ENCODE measurements around the gene NPB.

Gene NPB

GRCh38 chr17:81888988-81889595 is 12.9 kb upstream of the NPB start:
- TF ChIP-seq CTCF (IDR thresholded peaks at IDR 0.05; ENCODE audit: low read depth, low read length), result no peak
- Histone ChIP-seq H3K4me3 (ENCODE audit: low read depth, low read length) (no peak overlapping the region; the same call in 1 of the 2 replicates), H3K27me3 (no peaks in the 10 kb centered on the region), H3K4me1 (peaks cover 28% of the 10 kb centered on the region), H3K9me3 (no peaks in the 10 kb centered on the region), H3K36me3 (peaks cover 65% of the 10 kb centered on the region)
- no peak for DNase-seq

GRCh38 chr17:81889602-81890001 is 12.4 kb upstream of the NPB start:
- peak overlapping the region; percentile 98; the same call in 1 of the 2 replicates for H3K4me3 ChIP-seq (ENCODE audit: low read depth, low read length)
- peaks cover 23% of the 10 kb centered on the region for H3K4me1 ChIP-seq
- H3K36me3 ChIP-seq, result peaks cover 62% of the 10 kb centered on the region
- H3K27me3 ChIP-seq, result no peaks in the 10 kb centered on the region
- DNase-seq, result no peak
- TF ChIP-seq CTCF (IDR thresholded peaks at IDR 0.05; ENCODE audit: low read depth, low read length), result no peak
- no peaks in the 10 kb centered on the region for H3K9me3 ChIP-seq

- no peak for TF ChIP-seq CTCF (IDR thresholded peaks at IDR 0.05; ENCODE audit: low read depth, low read length)
- H3K27me3 ChIP-seq, result no peaks in the 10 kb centered on the region
- H3K4me1 ChIP-seq, result peaks cover 21% of the 10 kb centered on the region
- H3K9me3 ChIP-seq, result no peaks in the 10 kb centered on the region
- H3K36me3 ChIP-seq, result peaks cover 58% of the 10 kb centered on the region
- peak; percentile 16 for DNase-seq
- H3K4me3 ChIP-seq (ENCODE audit: low read depth, low read length), result peak overlapping the region; percentile 98
Observed at GRCh38 chr17:81890447-81891302, 11.4 kb upstream of the NPB start.

GRCh38 chr17:81891303-81891552 is 10.8 kb upstream of the NPB start:
- Histone ChIP-seq H3K36me3 (peaks cover 57% of the 10 kb centered on the region), H3K4me1 (peaks cover 16% of the 10 kb centered on the region), H3K4me3 (ENCODE audit: low read depth, low read length) (peak overlapping the region; percentile 98)

GRCh38 chr17:81895400-81895799 is 6.6 kb upstream of the NPB start:
- no peak for DNase-seq
- Histone ChIP-seq H3K4me1 (peaks cover 11% of the 10 kb centered on the region), H3K4me3 (ENCODE audit: low read depth, low read length) (no peak overlapping the region), H3K36me3 (peaks cover 38% of the 10 kb centered on the region), H3K27me3 (no peaks in the 10 kb centered on the region), H3K9me3 (no peaks in the 10 kb centered on the region)
- no peak for TF ChIP-seq CTCF (IDR thresholded peaks at IDR 0.05; ENCODE audit: low read depth, low read length)

More at GRCh38 chr17:81891303-81891552, 10.8 kb upstream of the NPB start:
- Histone ChIP-seq H3K9me3 (no peaks in the 10 kb centered on the region), H3K27me3 (no peaks in the 10 kb centered on the region)
- no peak for DNase-seq
- no peak for TF ChIP-seq CTCF (IDR thresholded peaks at IDR 0.05; ENCODE audit: low read depth, low read length)
